ENCODE measurements around the gene ST6GAL1.

Gene ST6GAL1

DNA sequence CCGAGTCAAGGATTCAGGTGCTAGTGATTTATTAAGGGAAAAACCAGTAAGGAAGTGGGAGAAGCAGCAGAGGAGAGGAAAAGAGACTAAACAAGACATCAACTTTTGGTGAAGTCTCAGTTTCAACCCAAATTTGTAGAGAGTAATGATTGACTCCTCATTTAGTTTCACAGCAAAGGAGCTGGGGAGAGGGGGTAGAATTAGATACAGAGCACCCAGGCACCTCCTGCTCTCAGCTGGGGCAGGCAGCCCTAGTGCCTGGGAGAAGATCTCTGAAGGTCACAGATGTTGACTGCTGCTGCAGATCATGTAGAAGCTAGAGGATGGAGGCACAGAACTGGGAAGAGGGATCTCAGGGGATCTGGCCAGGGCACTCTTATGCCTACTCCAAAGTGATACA, 179.8 kb downstream of the ST6GAL1 start:
- no peak overlapping the region for H3K4me2 ChIP-seq
- no peak overlapping the region for H2AFZ ChIP-seq (ENCODE audit: low read depth)
- H3K4me3 ChIP-seq (IDR thresholded peaks at IDR 0.05; ENCODE audit: insufficient read depth, low read depth, low read length) = no peak overlapping the region
- no peak overlapping the region for H3K9ac ChIP-seq
- H3K27ac ChIP-seq = no peak overlapping the region
- peaks cover 16% of the 10 kb centered on the region for H3K4me1 ChIP-seq (ENCODE audit: low read depth, poor library complexity, severe bottlenecking)
- H3K27me3 ChIP-seq (ENCODE audit: insufficient read depth, low read depth) = no peaks in the 10 kb centered on the region
- H3K79me2 ChIP-seq (ENCODE audit: insufficient read depth, low read depth) = no peaks in the 10 kb centered on the region
- TF ChIP-seq, protein P1, sequence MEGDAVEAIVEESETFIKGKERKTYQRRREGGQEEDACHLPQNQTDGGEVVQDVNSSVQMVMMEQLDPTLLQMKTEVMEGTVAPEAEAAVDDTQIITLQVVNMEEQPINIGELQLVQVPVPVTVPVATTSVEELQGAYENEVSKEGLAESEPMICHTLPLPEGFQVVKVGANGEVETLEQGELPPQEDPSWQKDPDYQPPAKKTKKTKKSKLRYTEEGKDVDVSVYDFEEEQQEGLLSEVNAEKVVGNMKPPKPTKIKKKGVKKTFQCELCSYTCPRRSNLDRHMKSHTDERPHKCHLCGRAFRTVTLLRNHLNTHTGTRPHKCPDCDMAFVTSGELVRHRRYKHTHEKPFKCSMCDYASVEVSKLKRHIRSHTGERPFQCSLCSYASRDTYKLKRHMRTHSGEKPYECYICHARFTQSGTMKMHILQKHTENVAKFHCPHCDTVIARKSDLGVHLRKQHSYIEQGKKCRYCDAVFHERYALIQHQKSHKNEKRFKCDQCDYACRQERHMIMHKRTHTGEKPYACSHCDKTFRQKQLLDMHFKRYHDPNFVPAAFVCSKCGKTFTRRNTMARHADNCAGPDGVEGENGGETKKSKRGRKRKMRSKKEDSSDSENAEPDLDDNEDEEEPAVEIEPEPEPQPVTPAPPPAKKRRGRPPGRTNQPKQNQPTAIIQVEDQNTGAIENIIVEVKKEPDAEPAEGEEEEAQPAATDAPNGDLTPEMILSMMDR (conservative IDR thresholded peaks at IDR 0.05; ENCODE audit: low read depth, low read length) = no peak
- H4K20me1 ChIP-seq (ENCODE audit: insufficient read depth) = no peaks in the 10 kb centered on the region
- no peaks in the 10 kb centered on the region for H3K36me3 ChIP-seq (ENCODE audit: insufficient read depth)

DNA sequence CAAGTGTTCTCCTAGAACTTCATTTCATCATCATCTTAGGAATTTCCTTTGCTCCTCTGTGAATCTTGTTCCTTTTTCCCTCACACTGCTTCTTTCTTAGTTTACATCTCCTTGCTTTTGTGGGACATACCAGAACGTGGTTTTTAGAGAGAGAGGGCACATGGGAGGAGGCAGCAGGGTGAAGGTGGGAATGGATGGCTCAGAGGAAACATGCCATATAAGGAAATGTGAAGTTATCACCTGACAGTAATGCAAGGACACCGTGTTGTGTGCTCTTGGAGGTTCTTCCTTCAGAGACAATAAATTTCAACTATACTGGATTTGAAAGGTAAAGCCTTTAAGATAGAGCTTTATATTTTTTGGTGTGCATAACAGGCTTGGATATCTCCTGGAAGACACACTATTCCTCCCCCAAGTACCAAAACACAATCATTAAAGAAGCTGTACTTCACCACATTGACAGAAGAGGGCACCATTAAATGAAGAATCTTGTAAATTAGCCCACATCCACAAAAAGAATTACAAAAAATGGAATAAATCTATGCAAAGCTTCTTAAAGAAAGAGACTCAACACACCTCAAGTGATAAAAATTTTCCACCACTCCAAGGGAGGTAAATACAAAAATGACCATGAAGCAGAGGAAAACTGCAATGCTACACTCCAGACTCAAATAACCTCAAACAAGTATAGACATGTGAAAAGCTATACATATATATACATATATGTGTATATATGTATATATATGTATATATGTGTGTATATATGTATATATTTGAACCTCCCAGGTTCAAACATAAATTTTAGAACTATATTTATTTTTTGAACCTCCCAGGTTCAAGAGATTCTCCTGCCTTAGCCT, 182.8 kb downstream of the ST6GAL1 start:
- TF ChIP-seq, protein P1 (conservative IDR thresholded peaks at IDR 0.05; ENCODE audit: low read depth, low read length) = peak; percentile 68
- Histone ChIP-seq H3K27ac (no peak overlapping the region), H3K27me3 (ENCODE audit: insufficient read depth, low read depth) (no peaks in the 10 kb centered on the region)

DNA sequence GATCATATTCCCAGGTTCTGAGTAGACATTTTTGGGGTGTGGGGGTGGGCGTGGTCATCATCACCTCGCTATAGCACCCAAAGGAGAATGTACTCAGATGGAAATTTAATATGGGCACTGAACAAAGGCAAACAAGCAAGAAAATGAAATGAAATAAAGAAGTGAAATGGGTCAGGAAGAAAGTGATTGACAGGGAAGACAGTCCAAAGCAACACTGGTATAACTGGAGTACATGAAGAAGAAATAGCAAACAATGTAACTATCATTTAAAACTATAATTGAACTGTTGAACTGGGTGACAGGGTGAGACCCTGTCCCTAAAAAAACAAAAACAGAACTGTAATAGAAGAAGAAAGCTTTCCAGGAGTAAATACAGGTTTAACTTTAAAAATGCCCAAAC, 184.2 kb downstream of the ST6GAL1 start:
- Histone ChIP-seq H4K20me1 (ENCODE audit: insufficient read depth) (no peaks in the 10 kb centered on the region), H3K4me3 (IDR thresholded peaks at IDR 0.05; ENCODE audit: insufficient read depth, low read depth, low read length) (no peak overlapping the region), H3K27ac (no peak overlapping the region), H3K36me3 (ENCODE audit: insufficient read depth) (no peaks in the 10 kb centered on the region), H3K79me2 (ENCODE audit: insufficient read depth, low read depth) (no peaks in the 10 kb centered on the region), H3K27me3 (ENCODE audit: insufficient read depth, low read depth) (no peaks in the 10 kb centered on the region), H3K4me1 (ENCODE audit: low read depth, poor library complexity, severe bottlenecking) (peaks cover 15% of the 10 kb centered on the region), H3K4me2 (no peak overlapping the region), H3K9ac (no peak overlapping the region), H2AFZ (ENCODE audit: low read depth) (no peak overlapping the region)
- TF ChIP-seq, protein P1 (conservative IDR thresholded peaks at IDR 0.05; ENCODE audit: low read depth, low read length) = no peak

More for the DNA sequence above, 182.8 kb downstream of the ST6GAL1 start:
- no peaks in the 10 kb centered on the region for H3K36me3 ChIP-seq (ENCODE audit: insufficient read depth)
- no peak overlapping the region for H3K9ac ChIP-seq
- peaks cover 16% of the 10 kb centered on the region for H3K4me1 ChIP-seq (ENCODE audit: low read depth, poor library complexity, severe bottlenecking)
- H2AFZ ChIP-seq (ENCODE audit: low read depth) = no peak overlapping the region
- H3K79me2 ChIP-seq (ENCODE audit: insufficient read depth, low read depth) = no peaks in the 10 kb centered on the region
- H3K4me3 ChIP-seq (IDR thresholded peaks at IDR 0.05; ENCODE audit: insufficient read depth, low read depth, low read length) = no peak overlapping the region
- H4K20me1 ChIP-seq (ENCODE audit: insufficient read depth) = no peaks in the 10 kb centered on the region
- no peak overlapping the region for H3K4me2 ChIP-seq

DNA sequence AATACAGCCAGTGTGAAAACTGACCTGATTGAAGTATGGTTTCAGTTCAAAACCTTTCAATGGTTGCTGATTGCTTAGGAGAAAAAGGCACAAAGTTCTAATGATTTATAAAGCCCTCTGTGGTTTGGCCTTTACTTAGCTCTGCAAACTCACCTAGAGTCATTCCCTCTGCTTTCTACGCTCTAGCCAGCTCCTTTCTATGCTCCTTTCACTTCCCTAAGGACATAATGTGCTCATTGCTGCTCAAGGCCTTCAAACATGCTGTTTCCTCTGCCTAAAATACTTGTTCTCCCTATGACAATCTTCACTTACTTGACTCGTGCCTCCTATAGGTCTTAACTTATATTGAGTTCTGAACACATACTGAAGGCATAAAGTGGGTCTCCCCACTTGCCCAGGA, 190.0 kb downstream of the ST6GAL1 start:
- no peak overlapping the region for H3K4me2 ChIP-seq
- H3K4me1 ChIP-seq (ENCODE audit: low read depth, poor library complexity, severe bottlenecking) = peaks cover 9% of the 10 kb centered on the region
- no peaks in the 10 kb centered on the region for H3K27me3 ChIP-seq (ENCODE audit: insufficient read depth, low read depth)
- no peak overlapping the region for H3K9ac ChIP-seq
- no peaks in the 10 kb centered on the region for H3K36me3 ChIP-seq (ENCODE audit: insufficient read depth)
- no peak overlapping the region for H3K4me3 ChIP-seq (IDR thresholded peaks at IDR 0.05; ENCODE audit: insufficient read depth, low read depth, low read length)
- TF ChIP-seq, protein P1 (conservative IDR thresholded peaks at IDR 0.05; ENCODE audit: low read depth, low read length) = no peak
- no peak overlapping the region for H3K27ac ChIP-seq
- H3K79me2 ChIP-seq (ENCODE audit: insufficient read depth, low read depth) = no peaks in the 10 kb centered on the region
- H2AFZ ChIP-seq (ENCODE audit: low read depth) = no peak overlapping the region
- no peaks in the 10 kb centered on the region for H4K20me1 ChIP-seq (ENCODE audit: insufficient read depth)

All from KMS-11 (cell line).